Keratinocyte (primary cell): ENCODE results near the gene MAEA.

Experiments
- EZH2 ChIP-seq: IDR thresholded peaks from one replicate; pipeline ENCODE4 v1.6.1; 2012; ENCODE audit warnings: inconsistent platforms, mild to moderate bottlenecking, low read length, moderate library complexity
- TF ChIP-seq, protein P1 (sequence below), 3 experiments: IDR thresholded peaks in 1 of 3; conservative IDR thresholded peaks in 1 of 3; optimal IDR thresholded peaks in 1 of 3; 2 replicates in 2 of 3; 3 replicates in 1 of 3; pipeline versions ENCODE3 to v1.5.1; 2011; ENCODE audit warnings: low read length in 3 of 3, mild to moderate bottlenecking in 3 of 3, moderate library complexity in 2 of 3, control low read depth in 1 of 3, inconsistent platforms in 1 of 3; ENCODE audit not compliant: insufficient read depth in 2 of 3; ENCODE audit errors: extremely low read depth in 1 of 3

GRCh38 chr4:1377606-1378261 is 88.0 kb downstream of the MAEA start:
- TF ChIP-seq, protein P1, sequence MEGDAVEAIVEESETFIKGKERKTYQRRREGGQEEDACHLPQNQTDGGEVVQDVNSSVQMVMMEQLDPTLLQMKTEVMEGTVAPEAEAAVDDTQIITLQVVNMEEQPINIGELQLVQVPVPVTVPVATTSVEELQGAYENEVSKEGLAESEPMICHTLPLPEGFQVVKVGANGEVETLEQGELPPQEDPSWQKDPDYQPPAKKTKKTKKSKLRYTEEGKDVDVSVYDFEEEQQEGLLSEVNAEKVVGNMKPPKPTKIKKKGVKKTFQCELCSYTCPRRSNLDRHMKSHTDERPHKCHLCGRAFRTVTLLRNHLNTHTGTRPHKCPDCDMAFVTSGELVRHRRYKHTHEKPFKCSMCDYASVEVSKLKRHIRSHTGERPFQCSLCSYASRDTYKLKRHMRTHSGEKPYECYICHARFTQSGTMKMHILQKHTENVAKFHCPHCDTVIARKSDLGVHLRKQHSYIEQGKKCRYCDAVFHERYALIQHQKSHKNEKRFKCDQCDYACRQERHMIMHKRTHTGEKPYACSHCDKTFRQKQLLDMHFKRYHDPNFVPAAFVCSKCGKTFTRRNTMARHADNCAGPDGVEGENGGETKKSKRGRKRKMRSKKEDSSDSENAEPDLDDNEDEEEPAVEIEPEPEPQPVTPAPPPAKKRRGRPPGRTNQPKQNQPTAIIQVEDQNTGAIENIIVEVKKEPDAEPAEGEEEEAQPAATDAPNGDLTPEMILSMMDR (optimal IDR thresholded peaks at IDR 0.05 in 1 of 3, IDR thresholded peaks at IDR 0.05 in 1 of 3, conservative IDR thresholded peaks at IDR 0.05 in 1 of 3; ENCODE audit: extremely low read depth in 1 of 3, insufficient read depth in 2 of 3, low read length in 3 of 3), result no peak
- no peak for TF ChIP-seq EZH2
